ENCODE data around the gene CACUL1.
"Not testable (repeated sequence)": the region's sequence is repeated elsewhere in the genome, so short reads cannot be mapped to it uniquely, and the experiment has no call there.

Gene CACUL1

DNA sequence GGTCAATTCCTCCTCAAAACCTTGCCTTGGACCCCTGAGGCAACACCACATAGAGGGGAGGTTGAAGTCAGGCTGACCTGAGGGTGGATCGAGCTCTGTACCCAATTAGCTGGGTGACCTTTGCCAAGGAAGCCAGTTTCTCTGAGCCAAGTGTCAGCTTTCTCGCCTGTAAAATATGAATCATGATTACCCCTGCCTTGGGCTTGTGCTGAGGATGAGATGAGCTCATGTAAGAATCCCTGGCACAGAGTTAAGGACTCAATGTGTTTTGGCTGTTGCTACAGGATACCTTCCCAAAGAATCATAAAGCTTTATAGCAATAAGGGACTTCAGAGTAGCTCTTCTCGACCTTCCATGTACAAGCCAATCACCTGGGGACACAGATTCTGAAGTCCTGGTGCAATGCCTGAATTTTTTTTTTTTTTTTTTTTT, 43.5 kb upstream of the CACUL1 start:
- Histone ChIP-seq H3K36me3 (ENCODE audit: control insufficient read depth, insufficient read depth, low read length) (no peaks in the 10 kb centered on the region), H3K27me3 (replicated peaks; ENCODE audit: control insufficient read depth, insufficient read depth, low read length) (no peaks in the 10 kb centered on the region), H3K4me3 (replicated peaks; ENCODE audit: low read depth, low read length) (no peak overlapping the region)
- DNase-seq (ENCODE audit: extremely low read depth, insufficient read length) = no peak
- TF ChIP-seq CTCF (IDR thresholded peaks at IDR 0.05; ENCODE audit: insufficient read depth, low read length, poor library complexity, severe bottlenecking) = no peak

- not testable (repeated sequence) for H3K4me3 ChIP-seq (replicated peaks; ENCODE audit: low read depth, low read length); H3K27me3 ChIP-seq (replicated peaks; ENCODE audit: control insufficient read depth, insufficient read depth, low read length); H3K36me3 ChIP-seq (ENCODE audit: control insufficient read depth, insufficient read depth, low read length); DNase-seq (ENCODE audit: extremely low read depth, insufficient read length)
Measured at GRCh38 chr10:118794971-118795370, 40.2 kb upstream of the CACUL1 start.

- no peak for DNase-seq (ENCODE audit: extremely low read depth, insufficient read length)
- no peak for TF ChIP-seq CTCF (IDR thresholded peaks at IDR 0.05; ENCODE audit: insufficient read depth, low read length, poor library complexity, severe bottlenecking)
Measured at GRCh38 chr10:118793545-118793944, 38.8 kb upstream of the CACUL1 start.

DNA sequence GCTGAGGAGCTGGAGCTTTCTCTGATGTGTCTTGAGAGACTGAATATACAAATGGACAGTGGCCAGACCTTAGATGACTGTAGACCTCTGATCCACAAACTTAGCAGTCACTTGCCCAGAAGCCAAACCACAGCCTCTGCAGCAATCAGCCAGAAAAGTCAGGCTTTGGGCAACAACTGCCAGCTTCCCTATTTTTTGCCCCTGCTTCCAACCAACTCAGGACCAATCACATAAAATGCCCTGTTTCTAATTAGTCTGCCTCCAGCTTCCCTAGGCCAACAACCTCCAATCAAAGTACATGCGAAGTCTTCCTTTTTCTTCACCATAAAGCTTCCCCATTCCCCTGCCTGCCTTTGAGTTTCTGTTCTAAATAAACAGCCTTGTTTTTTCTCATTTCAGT, 37.8 kb upstream of the CACUL1 start:
- no peak for DNase-seq (ENCODE audit: extremely low read depth, insufficient read length)
- Histone ChIP-seq H3K4me3 (replicated peaks; ENCODE audit: low read depth, low read length) (no peak overlapping the region), H3K27me3 (replicated peaks; ENCODE audit: control insufficient read depth, insufficient read depth, low read length) (no peaks in the 10 kb centered on the region), H3K36me3 (ENCODE audit: control insufficient read depth, insufficient read depth, low read length) (no peaks in the 10 kb centered on the region)
- TF ChIP-seq CTCF (IDR thresholded peaks at IDR 0.05; ENCODE audit: insufficient read depth, low read length, poor library complexity, severe bottlenecking) = no peak

More at GRCh38 chr10:118793545-118793944, 38.8 kb upstream of the CACUL1 start:
- Histone ChIP-seq H3K27me3 (replicated peaks; ENCODE audit: control insufficient read depth, insufficient read depth, low read length) (no peaks in the 10 kb centered on the region), H3K36me3 (ENCODE audit: control insufficient read depth, insufficient read depth, low read length) (no peaks in the 10 kb centered on the region), H3K4me3 (replicated peaks; ENCODE audit: low read depth, low read length) (no peak overlapping the region)

DNA sequence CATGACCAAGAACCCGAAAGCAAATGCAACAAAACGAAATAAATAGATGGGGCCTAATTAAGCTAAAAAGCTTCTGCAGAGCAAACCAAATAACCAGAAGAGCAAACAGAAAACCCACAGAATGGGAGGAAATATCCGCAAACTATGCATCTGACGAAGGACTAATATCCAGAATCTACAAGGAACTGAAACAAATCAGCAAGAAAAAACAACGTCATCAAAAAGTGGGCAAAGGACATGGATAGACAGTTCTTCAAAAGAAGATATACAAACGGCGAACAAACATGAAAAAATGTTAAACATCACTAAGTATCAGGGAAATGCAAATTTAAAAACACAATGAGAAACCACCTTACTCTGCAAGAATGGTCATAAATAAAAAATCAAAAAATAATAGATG, 35.3 kb upstream of the CACUL1 start:
- Histone ChIP-seq H3K36me3 (ENCODE audit: control insufficient read depth, insufficient read depth, low read length) (no peaks in the 10 kb centered on the region), H3K4me3 (replicated peaks; ENCODE audit: low read depth, low read length) (no peak overlapping the region), H3K27me3 (replicated peaks; ENCODE audit: control insufficient read depth, insufficient read depth, low read length) (no peaks in the 10 kb centered on the region)
- no peak for DNase-seq (ENCODE audit: extremely low read depth, insufficient read length)
- TF ChIP-seq CTCF (IDR thresholded peaks at IDR 0.05; ENCODE audit: insufficient read depth, low read length, poor library complexity, severe bottlenecking) = no peak

DNA sequence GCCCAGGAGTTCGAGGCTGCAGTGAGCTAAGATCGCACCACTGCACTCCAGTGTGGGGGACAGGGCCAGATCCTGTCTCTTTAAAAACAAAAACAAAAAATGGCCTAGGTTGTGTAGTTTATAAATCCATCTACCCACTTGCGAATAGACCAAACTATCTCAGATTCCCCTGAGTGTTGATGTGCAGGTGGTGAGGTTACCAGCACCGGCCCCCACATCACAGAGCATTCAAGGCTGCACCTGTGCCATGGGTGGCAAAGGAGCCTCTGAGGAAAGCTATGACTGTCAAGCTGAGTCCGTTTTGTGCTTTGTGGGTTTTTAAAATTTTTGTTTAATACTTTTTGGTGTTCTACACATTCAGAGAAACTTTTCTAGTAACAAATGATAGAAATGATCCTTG, 30.8 kb upstream of the CACUL1 start:
- H3K27me3 ChIP-seq (replicated peaks; ENCODE audit: control insufficient read depth, insufficient read depth, low read length) = no peaks in the 10 kb centered on the region
- H3K36me3 ChIP-seq (ENCODE audit: control insufficient read depth, insufficient read depth, low read length) = no peaks in the 10 kb centered on the region
- H3K4me3 ChIP-seq (replicated peaks; ENCODE audit: low read depth, low read length) = no peak overlapping the region
- DNase-seq (ENCODE audit: extremely low read depth, insufficient read length) = no peak
- no peak for TF ChIP-seq CTCF (IDR thresholded peaks at IDR 0.05; ENCODE audit: insufficient read depth, low read length, poor library complexity, severe bottlenecking)

All from GM06990 (cell line).